LHCN-M2 (cell line): ENCODE data around the gene CAPN11. TPM values are rescaled to one million over a fixed set of nuclear protein-coding genes. Genes with fewer than 3 reads are reported as not detected.
"Not testable (repeated sequence)": the region's sequence is repeated elsewhere in the genome, so short reads cannot be mapped to it uniquely, and the experiment has no call there.

Experiments used
- DNase-seq: peaks from one replicate; pipeline ENCODE4 v3.0.0-alpha.2; 2012; ENCODE audit warnings: low read depth
- total RNA-seq: library from RNA; depleted of rRNA; stranded (reverse); fragments of >200 nt; gene quantifications from 2 replicates; pipeline ENCODE4 v1.2.3, GENCODE V29; 2014

The CAPN11 gene
- total RNA-seq, 1 experiment from 2014 or later = 0.06 TPM

- no peak for DNase-seq
These were observed 26.7 kb upstream of the CAPN11 start for GRCh38 chr6:44131892-44132291.

GRCh38 chr6:44132476-44132875 is 26.1 kb upstream of the CAPN11 start:
- no peak for DNase-seq

- DNase-seq = peak; percentile 36
These were observed 25.4 kb upstream of the CAPN11 start for GRCh38 chr6:44133003-44133931.

DNA sequence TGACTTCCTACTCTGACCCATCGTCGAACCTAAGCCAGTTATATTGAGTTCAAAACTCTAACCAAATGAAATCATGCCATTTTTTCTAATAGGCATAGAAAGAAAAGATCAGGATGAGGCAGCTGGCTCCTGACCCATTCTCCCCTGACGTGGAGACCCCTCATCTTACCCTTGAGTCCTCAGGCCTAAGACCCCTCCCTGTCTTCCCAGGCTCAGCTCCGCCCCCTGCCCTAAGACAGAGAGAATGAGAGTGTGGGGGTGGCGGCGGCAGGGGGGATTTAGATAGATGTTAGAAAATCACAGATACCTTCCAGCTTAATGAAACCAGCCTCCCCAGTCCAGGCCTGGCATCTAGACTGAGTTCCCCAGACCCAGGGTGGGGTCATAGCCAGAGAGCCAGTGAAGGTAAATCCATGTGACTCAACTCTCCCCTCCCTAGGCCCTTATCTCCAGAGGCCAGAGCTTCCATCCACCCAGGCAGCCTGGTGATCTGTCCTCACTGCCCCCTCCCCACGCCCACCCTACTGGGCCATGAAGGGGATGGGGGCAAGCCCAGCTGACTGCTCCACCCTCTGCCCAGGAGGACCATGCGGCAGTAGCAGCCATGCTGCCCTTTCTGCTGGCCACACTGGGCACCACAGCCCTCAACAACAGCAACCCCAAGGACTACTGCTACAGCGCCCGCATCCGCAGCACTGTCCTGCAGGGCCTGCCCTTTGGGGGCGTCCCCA is 24.5 kb upstream of the CAPN11 start:
- no peak for DNase-seq

- DNase-seq = no peak
These were observed 23.4 kb upstream of the CAPN11 start for GRCh38 chr6:44135173-44135758.

GRCh38 chr6:44135875-44136274 is 22.7 kb upstream of the CAPN11 start:
- no peak for DNase-seq

DNA sequence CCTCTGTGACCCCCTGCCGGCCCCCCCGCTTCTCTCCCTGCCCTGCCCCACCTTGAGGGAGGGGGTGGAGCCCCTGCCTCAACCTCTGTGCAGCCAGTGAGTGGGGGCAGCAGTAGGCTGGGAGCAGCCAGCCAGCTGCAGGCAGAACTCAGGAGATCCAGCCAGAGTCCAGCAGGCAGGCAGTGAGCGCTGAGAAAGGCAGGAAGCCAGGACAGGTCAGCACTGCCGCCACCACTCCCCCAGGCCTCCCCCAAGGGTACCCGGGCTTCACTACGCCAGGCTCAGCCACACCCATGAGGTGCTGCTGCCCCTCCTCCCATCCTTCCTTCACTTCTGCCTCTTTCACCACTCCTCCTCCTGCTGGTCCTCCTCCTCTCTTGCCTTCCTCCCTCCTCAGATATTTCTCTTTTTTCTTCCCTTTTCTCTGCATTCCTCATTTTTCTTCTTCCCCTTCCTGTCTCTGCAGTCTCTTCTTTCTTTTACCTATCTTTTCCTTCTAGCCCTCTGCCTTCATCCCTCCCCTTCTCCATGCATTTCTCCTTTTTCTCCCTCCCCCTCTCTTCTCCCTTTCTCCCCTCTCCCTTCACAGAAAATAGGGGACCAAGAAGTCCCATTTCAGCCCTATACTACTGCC is 19.8 kb upstream of the CAPN11 start:
- DNase-seq = no peak

DNA sequence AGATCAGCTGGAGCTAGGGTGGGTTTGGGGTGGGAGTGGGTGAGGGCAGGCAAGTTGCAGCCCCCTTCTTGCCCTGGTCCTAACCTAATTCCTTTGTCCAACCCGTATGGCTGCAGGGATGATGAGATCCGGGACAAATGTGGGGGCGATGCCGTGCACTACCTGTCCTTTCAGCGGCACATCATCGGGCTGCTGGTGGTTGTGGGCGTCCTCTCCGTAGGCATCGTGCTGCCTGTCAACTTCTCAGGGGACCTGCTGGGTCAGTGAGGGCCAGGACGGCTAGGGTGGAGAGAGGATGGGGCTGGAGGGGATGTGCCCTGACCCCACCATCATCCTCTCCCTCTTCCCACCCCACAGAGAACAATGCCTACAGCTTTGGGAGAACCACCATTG is 19.3 kb upstream of the CAPN11 start:
- DNase-seq = no peak

GRCh38 chr6:44142835-44143234 is 15.8 kb upstream of the CAPN11 start:
- no peak for DNase-seq

DNA sequence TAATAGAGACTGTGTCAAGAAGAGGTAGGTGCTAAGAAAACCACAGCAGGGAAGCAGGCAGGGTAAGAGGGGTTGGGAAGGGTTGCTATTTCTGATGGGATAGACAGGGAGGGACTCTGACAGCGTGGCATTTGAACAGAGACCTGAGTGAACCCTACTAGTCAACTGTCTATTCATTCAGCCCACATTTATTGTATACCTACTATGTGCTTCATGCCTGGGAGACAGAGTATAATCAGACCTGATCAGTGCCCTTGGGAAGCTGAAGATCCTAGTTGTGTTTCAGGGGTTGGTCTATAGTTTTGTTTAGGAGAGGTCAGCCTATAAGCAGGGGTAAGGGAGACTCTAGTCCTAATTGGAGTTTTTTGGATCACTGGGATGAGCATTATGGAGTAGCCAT is 14.9 kb upstream of the CAPN11 start:
- no peak for DNase-seq

- not testable (repeated sequence) for DNase-seq
These were observed 14.1 kb upstream of the CAPN11 start for GRCh38 chr6:44144536-44144935.

DNA sequence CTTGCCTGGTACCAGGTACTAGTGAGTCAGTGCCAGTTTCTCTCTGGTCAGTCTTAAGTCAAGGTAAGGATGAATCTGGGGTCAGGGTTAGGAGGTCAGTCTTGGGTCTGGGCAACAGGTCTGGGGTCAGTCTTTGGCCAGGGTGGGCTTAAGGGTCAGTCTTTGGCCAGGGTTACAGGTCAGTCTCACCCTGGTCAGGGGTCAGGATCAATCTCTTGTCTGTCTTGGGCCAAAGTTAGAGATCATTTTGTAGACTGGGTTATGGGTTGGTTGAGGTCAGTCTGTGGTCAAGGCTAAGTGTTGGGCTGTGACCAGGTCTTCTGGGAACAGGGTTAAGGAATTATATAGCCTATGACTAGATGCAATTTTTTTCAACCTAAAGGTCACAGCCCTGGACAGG is 12.8 kb upstream of the CAPN11 start:
- DNase-seq = no peak

DNA sequence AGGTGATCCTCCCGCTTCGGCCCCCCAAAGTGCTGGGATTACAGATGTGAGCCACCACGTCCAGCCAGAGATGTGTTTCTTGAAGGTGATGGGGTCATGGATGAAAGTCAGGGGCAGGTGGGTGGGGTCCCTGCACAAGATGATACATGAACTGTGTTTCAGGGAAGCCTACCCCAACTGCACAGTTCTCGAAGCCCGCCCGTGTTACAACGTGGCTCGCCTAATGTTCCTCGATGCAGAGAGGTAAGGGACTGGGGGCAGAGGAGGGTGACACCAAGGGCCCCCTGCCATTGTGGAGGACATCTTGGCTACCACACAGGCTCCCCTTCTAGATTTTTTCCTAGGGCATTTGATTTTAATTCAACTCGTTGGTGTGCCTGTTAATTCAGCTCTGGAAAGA is 11.9 kb upstream of the CAPN11 start:
- no peak for DNase-seq

GRCh38 chr6:44147256-44147655 is 11.4 kb upstream of the CAPN11 start:
- DNase-seq = no peak

DNA sequence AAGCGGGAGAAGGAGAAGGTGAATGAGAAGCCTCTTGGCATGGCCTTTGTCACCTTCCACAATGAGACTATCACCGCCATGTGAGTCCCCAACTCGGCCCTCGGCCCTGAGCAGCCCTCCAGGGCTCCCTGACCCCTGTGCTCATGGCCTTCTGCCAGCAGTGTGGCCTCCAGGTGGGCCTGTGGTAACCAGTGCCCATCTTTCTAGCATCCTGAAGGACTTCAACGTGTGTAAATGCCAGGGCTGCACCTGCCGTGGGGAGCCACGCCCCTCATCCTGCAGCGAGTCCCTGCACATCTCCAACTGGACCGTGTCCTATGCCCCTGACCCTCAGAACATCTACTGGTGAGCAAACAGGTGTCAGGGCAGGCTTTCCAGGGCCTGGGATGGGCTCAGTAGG is 10.3 kb upstream of the CAPN11 start:
- DNase-seq = no peak

- DNase-seq = no peak
These were observed 9.1 kb upstream of the CAPN11 start for GRCh38 chr6:44149369-44150012.

GRCh38 chr6:44150317-44150917 is 8.2 kb upstream of the CAPN11 start:
- DNase-seq = no peak

GRCh38 chr6:44151348-44152108 is 7.1 kb upstream of the CAPN11 start:
- peak; percentile 54 for DNase-seq

- DNase-seq = no peak
These were observed 6.5 kb upstream of the CAPN11 start for GRCh38 chr6:44152109-44152461.

DNA sequence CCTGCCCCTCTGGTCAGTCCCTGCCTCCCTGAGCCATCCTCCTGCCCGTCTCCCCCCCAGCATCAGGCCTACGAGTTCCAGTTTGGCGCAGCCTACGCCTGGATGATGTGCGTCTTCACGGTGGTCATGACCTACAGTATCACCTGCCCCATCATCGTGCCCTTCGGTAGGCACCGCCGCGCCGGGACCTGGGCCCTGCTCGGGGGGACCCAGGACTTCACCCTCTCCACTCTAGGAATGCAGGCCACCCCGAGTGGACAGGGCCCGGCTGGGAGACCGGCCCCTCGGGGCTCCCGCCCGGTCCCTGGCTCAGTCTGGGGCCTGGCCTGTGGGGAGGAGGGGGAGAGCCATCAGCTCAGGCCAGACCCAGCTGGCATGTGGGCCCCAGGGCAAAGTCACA is 6.1 kb upstream of the CAPN11 start:
- no peak for DNase-seq
